Ramos (cell line): ENCODE data around the gene OR52B6.

ENCODE experiments used
- in situ Hi-C: fragments of 300-500 bp; cut with MboI; formaldehyde crosslinking; loops from one replicate; pipeline ENCODE4 v1.14.3; 2022; ENCODE audit warnings: low sequenced_read_pairs; ENCODE audit not compliant: unreplicated experiment

Gene OR52B6

GRCh38 chr11:5631417-5631816 is 50.7 kb downstream of the OR52B6 start:
- in situ Hi-C loops: no loop called here
